HG03175 (cell line): ENCODE results near the gene SUN1.
"Not testable (repeated sequence)": the region's sequence is repeated elsewhere in the genome, so short reads cannot be mapped to it uniquely, and the experiment has no call there.

Experiments
- ATAC-seq: cut with Tn5 transposase; IDR thresholded peaks from one replicate; pipeline ENCODE4 v1.9.1; 2021; ENCODE audit warnings: mild to moderate bottlenecking, moderate library complexity; ENCODE audit not compliant: unreplicated experiment

The SUN1 gene

DNA sequence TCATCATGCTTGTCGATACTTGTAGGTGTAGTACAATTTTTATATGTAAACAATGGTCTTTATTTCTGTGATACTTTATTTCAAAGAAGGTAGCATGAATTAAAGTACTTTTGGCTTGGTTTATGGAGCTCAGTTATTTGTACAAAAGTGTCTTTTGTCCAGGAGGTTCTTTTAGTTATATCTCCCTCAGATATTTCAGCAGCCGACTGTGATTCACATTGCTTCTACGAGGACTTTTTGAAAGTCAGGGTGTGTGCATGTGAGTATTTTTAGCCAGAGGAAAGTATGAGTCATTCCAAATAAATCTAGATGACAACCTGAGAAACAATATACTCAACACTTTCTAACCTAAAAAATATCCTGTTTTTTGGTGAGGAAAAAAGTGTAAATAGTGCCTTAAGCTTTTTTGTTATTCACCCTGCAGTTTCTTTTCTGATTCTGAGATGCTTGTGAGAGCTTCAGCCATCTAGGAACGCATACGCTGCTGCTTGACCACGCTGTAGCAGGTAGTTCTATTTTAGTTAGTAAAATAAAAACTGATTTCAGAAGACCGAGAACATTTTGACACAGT is 595 bp upstream of the SUN1 start:
- ATAC-seq = peak; percentile 61

GRCh38 chr7:832968-833424 is 720 bp downstream of the SUN1 start:
- ATAC-seq = no peak

GRCh38 chr7:833601-834258 is 1.5 kb downstream of the SUN1 start:
- no peak for ATAC-seq

- no peak for ATAC-seq
Observed at GRCh38 chr7:834277-834676, 2.0 kb downstream of the SUN1 start.

DNA sequence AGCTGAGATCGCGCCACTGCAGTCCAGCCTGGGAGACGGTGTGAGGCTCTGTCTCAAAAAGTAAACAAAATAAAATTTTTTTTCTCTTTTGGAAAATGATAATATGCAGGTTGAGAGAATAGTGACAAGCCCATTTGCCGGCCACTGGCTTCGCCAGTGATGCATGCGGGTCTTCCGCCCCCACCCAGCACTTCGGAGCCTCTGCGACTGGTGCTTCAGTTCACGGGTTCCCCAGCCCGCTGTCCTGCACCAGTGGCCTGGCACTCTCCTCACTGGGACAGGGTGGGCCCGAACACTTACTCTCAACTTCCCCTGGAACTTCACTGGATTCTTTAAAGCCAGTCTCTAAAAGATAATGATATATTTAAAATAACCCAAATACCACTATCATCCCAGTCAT is 2.7 kb downstream of the SUN1 start:
- ATAC-seq = no peak

DNA sequence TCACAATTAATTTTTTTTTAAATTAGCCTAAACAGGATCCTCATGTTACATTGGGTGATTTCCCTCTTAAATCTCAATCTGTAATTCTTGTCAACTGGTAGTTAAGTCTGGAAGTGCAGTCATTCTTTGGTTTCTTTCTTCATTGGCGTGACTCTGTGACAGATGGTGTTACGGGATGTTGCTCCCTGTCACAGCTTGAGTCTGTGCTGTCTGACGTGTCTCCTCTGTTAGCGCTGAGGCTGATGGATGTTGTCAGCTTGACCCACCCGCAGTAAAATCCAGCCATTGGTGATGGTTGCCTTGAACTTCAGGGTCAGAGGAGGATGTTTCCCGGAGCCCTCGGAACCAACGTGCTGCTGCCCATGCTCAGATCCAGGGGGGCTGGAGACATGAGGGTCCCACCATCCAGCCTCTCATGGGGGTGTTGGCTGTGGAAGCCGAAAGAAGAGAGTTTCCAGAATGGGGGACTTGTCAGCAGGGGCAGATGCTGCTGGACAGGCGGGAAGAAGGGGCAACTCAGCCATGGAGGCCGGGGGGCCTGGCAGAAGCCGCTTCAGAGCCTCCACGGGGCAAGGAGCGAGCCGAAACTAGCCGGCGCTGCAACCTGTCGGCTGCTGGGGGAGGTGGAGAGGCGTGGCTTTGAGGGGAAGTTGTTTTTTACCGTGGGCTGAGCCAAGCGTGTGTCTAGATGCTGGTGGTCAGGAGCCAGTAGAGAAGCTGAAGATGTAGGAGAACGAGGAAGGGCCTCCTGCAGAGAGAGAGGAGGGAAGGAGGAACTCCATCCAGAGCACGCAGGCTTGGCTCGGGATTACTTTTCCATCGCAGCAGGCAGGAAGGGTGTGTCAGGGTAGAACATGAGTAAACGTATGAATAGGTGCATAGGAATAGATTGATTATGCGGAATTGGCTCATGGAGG is 3.5 kb downstream of the SUN1 start:
- ATAC-seq = no peak

- no peak for ATAC-seq
Observed at GRCh38 chr7:836429-836828, 4.2 kb downstream of the SUN1 start.

DNA sequence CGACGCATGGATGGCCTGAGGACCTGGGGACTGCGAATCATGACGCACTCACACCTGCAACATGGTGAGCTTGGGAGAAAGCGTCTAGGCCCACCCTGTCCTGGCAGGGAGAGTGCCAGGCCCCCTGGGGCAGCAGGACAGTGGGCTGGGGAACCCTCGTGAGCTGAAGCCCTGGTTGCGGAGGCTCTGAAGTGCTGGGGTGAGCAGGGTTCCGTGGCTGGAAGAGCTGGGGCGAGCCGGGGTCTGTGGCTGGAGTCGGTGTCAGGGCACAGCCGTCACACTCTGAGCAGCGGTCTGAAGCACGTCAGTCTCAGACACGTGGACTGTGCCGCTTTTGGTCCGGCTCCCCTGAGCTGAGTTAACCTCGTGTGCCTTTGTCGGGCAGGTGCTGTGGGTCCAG is 4.7 kb downstream of the SUN1 start:
- ATAC-seq = no peak

DNA sequence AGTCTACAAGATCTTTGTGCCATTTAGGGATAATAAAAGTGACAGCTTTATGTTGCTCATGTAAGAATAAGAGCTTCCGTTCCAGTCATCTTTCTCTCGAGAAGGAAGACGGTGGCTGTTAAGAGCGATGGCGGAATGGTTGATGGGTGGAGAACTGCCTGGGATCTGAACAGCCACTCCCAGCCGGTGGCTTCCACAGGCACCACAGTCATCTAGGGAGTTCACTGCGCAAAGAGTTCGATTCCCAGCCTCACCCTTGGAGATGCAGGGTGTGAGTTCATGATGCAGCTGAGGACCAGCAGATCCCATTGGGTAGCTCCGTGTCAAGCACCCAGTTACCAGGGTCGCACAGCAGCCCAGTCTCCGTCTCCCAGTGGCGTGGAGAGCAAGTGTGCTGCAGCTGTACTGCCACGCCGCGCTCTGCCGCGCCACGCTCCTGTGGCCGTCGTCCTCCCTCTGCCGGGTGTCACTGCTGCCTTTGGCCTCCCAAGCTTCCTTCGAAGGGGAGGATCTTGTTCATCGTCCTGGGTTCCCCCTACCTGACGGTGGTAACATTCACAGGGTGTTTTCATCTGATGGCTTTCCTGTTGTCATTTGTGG is 7.8 kb downstream of the SUN1 start:
- ATAC-seq = no peak

GRCh38 chr7:841943-842342 is 9.7 kb downstream of the SUN1 start:
- no peak for ATAC-seq

GRCh38 chr7:842431-843031 is 10.3 kb downstream of the SUN1 start:
- ATAC-seq = no peak

GRCh38 chr7:843230-843629 is 11.0 kb downstream of the SUN1 start:
- ATAC-seq = no peak

- ATAC-seq = no peak
Observed at GRCh38 chr7:844043-844442, 11.8 kb downstream of the SUN1 start.

- no peak for ATAC-seq
Observed at GRCh38 chr7:844514-844913, 12.2 kb downstream of the SUN1 start.

- ATAC-seq = no peak
Observed at GRCh38 chr7:845091-845490, 12.8 kb downstream of the SUN1 start.

DNA sequence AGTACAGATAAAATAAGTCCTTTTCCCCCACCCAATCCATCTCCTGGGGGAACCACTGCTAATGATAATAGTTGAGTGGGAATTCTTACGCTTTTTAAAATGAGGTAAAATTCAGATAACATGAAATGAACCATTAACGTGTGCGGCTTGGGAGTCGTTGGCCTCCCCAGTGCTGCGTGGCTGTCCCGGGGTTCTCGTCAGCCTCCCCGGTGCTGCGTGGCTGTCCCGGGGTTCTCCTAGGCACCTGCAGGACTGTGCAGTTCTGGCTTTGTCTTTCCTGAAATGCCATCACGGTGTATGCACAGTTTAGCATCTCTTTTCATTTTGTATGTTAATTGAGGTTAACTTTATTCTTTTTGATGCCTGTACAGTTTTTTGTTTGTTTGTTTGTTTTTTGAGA is 13.5 kb downstream of the SUN1 start:
- ATAC-seq = no peak

GRCh38 chr7:846958-847650 is 14.8 kb downstream of the SUN1 start:
- not testable (repeated sequence) for ATAC-seq

DNA sequence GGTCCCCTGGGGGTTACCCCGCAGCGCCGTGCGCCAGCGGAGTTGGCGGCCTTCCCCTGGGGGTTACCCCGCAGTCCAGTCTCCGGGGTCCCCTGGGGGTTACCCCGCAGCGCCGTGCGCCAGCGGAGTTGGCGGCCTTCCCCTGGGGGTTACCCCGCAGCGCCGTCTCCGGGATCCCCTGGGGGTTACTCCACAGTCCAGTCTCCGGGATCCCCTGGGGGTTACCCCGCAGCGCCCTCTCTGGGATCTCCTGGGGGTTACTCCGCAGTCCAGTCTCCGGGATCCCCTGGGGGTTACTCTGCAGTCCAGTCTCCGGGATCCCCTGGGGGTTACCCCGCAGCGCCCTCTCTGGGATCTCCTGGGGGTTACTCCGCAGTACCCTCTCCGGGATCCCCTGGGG is 15.5 kb downstream of the SUN1 start:
- ATAC-seq = not testable (repeated sequence)

- ATAC-seq = no peak
Observed at GRCh38 chr7:849145-849544, 16.9 kb downstream of the SUN1 start.

- no peak for ATAC-seq
Observed at GRCh38 chr7:849781-850180, 17.5 kb downstream of the SUN1 start.
